Measurements from ENCODE around the gene CCBE1.

DNA sequence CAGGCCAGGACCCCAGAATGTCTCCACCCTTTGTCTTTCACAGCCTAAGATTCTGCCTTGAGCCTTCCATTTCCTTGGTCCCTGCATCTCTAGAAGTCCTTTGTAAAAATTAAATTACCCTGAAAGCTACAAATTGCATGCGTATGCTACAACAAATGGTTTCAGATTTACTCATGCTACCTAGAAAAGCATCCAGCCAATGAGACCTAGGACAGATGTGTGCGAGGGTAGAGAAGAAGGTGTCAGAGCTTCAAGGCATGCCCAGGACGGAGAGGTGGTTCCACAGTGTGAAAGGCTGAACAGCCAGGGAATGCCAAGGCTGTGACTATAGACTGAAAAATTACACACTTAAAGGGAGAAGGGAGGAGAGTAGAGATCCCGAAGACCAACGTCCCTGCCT, 40.2 kb downstream of the CCBE1 start:
- TF ChIP-seq, protein P1, sequence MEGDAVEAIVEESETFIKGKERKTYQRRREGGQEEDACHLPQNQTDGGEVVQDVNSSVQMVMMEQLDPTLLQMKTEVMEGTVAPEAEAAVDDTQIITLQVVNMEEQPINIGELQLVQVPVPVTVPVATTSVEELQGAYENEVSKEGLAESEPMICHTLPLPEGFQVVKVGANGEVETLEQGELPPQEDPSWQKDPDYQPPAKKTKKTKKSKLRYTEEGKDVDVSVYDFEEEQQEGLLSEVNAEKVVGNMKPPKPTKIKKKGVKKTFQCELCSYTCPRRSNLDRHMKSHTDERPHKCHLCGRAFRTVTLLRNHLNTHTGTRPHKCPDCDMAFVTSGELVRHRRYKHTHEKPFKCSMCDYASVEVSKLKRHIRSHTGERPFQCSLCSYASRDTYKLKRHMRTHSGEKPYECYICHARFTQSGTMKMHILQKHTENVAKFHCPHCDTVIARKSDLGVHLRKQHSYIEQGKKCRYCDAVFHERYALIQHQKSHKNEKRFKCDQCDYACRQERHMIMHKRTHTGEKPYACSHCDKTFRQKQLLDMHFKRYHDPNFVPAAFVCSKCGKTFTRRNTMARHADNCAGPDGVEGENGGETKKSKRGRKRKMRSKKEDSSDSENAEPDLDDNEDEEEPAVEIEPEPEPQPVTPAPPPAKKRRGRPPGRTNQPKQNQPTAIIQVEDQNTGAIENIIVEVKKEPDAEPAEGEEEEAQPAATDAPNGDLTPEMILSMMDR (IDR thresholded peaks at IDR 0.05) = no peak
- TF ChIP-seq ZFX (IDR thresholded peaks at IDR 0.05; ENCODE audit: borderline replicate concordance) = no peak
